ENCODE measurements around the gene HEBP2.

GRCh38 chr6:138456401-138456790, 52.4 kb downstream of the HEBP2 start:
- no peak for TF ChIP-seq CTCF (conservative IDR thresholded peaks at IDR 0.05; ENCODE audit: low read length)
- no peak for TF ChIP-seq EZH2phosphoT487 (IDR thresholded peaks at IDR 0.05; ENCODE audit: borderline replicate concordance, low read depth, low read length)

Data from OCI-LY7 (cell line).